DMS79 treated with DMSO at 0.1 percent for 48 hours (cell line): Measurements from ENCODE around the gene DLGAP4.
"Not testable (repeated sequence)": the region's sequence is repeated elsewhere in the genome, so short reads cannot be mapped to it uniquely, and the experiment has no call there.

Source experiments
- DNase-seq: peaks from one replicate; lab custom pipeline; 2025; lab: John Stamatoyannopoulos, UW

Gene DLGAP4

GRCh38 chr20:36499723-36500501, 193.8 kb downstream of the DLGAP4 start:
- DNase-seq, result no peak

GRCh38 chr20:36501367-36502006, 195.3 kb downstream of the DLGAP4 start:
- no peak for DNase-seq

GRCh38 chr20:36504295-36504694, 198.2 kb downstream of the DLGAP4 start:
- DNase-seq, result no peak

- DNase-seq, result no peak
Measured at GRCh38 chr20:36506253-36506652, 200.1 kb downstream of the DLGAP4 start.

DNA sequence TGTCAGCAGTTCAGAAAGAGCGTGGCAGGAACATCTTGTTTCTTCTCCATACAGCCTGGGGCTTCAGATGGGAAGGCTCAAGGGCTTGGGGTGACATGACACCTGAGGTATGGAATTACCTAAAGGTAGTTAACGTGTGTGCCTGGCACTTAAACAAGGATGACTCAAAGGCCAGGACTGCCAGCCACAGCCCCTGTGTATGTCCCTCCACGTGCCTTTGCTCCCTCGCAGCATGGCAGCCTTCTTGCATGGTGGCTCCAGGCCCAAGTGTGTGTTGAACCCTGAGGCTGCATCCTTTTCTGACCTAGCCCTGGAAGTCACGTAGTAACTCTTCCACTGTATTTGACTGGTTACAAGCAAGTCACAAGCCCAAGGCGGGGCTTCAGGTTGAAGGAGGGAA, 201.6 kb downstream of the DLGAP4 start:
- DNase-seq, result no peak

DNA sequence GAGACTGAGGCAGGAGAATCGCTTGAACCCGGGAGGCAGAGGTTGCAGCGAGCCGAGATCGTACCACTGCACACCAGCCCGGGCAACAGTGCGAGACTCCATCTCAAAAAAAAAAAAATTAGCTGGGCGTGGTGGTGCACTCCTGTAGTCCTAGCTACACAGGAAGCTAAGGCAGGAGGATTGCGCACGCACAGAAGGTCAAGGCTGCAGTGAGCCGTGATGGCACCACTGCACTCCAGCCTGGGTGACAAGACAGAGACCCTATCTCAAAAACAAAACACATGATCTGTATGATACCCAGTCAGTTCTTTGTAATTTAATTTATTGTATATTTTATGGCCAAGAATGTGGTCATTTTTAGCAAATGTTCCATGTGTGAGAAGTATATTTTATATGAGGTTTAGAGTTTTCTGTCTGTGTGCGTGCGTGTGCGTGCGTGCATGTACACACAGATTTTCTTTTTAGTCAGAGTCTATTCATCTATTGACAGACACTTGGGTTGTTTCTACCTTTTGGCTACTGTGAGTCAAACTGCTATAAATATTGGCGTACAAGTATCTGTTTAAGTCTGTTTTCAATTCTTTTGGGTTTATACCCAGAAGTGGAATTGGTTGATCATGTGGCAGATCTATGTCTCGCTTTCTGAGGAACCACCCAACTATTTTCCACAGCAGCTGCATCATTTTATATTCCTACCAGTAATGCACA, 213.0 kb downstream of the DLGAP4 start:
- no peak for DNase-seq

GRCh38 chr20:36519944-36520343, 213.8 kb downstream of the DLGAP4 start:
- DNase-seq, result peak; percentile 7

DNA sequence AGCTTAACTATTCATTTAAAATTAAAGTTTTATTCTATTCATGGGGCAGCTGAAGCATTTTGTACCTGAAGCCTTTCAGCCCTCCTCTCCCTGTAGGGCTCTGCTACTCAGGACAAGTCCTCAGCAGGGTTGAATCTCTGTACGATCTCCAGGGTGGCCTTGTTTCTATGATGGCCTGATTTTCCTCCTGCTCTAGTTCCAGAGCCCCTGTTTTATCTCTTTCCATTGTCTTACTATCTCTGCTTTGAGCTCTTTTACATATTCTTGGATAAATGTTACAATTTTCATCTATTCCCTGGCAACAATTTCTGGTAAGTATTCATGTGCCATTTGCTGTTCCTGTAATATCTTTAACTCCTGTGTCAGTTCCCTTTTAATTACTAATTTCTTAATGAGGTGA, 215.4 kb downstream of the DLGAP4 start:
- no peak for DNase-seq

- not testable (repeated sequence) for DNase-seq
Measured at GRCh38 chr20:36522412-36522811, 216.3 kb downstream of the DLGAP4 start.

DNA sequence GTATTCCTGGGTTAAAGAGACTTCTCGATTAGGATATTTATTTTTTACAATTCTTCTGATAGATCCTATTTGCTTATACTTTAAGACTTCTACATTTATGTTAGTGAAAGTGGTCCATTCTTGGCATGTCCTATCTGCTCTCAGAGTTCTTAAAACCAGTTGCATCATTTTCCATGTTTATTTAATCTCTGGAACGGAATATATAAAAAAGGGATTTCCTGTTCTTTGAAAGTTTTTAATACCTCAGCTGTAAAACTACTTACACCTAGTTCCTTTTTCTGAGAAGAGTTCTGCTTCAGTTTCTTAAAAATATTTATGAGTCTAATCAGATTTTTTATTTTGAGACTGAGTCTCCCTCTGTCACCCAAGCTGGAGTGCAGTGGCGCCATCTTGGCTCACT, 217.2 kb downstream of the DLGAP4 start:
- no peak for DNase-seq

DNA sequence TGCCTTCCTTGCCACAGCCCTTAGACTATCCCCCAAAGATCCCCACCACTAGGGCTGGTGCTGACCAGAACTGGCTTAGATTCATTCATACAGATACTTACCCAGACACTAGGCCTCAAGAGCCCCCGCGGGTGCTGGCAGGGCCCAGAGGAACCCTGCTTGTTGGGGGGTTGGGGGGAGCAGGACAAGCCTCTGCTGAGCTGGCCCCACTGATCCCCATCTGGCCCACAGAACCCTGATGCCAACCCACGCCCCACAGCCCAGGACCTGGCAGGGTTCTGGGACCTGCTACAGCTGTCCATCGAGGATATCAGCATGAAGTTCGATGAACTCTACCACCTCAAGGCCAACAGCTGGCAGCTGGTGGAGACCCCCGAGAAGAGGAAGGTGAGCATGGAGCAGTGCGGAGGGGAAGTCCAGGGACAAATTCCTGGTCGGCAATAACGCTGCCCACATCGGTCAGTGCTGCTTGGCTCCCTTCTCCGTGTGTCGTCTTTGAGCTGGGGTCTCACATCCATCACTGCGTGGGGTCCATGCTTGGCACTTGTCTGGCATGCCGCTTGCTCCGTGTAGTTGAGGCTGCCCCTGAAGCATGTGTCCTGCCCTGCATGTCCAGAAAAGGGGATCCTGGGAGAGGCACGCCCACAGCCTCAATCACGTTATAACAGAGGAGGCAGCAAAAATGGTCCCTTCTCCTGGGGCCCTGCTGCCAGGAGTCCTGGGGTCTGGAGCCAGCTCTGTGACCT, 219.7 kb downstream of the DLGAP4 start:
- DNase-seq, result no peak

- no peak for DNase-seq
Measured at GRCh38 chr20:36526521-36527011, 220.4 kb downstream of the DLGAP4 start.

DNA sequence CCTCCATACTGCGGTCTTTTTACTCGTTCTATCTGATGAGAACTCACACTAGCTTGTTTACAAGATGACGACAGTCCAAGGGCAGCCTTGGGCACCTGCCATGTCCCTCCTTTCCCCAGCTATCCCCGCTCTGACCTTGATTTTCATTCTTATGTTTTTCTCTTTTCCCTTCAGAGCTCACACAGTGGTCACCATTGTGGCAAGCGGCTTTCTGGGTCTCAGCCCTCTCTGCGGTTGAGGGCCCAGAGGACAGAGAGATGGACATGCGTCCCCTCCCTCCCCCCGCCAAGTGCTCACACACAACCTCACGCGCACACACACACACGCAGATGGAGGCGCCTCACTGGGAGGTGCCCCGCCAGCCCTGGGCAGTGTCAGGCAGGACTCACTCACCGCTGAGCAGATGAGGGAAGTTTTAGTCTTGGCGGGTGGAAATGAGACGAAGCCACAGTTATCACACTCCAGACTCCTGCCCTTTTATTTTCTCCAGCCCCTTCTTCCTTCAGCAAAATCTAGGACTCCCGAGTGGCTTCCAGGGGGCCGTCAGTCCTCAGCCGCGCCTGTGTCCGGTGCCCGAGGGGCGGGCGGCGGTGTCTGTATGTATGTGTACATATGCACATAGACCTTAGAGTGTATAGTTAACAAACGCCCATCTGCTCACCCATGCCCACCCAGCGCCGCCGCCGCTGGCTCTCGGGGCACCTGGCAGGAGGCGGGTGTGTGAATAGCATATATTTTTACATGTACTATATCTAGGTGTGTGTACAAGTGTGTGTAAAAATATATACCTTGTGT, 221.4 kb downstream of the DLGAP4 start:
- DNase-seq, result no peak

- no peak for DNase-seq
Measured at GRCh38 chr20:36528176-36528874, 222.2 kb downstream of the DLGAP4 start.

DNA sequence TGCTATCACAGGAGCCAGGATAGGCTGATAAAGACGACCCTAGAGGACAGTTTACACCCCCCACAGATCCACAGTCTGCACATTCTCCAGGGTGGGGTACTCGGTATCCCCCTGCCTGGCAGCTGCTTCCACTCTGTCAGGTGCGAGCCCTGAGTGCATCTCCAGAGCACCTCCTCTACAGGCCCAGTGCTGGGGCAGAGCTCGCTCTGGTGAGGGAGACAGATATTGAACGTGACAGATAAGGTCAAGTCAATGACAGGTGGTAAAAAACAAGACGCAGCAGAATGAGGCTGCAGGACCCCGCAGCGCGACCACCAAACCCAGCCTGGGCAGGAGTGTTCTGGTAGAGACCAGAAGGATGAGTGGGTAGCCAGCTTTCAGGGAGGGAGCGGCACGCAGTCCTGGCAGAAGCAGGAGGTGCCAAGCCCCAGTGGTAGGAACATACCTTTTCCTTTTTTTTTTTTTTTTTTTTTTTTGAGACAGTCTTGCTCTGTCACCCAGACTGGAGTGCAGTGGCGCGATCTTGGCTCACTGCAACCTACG, 222.8 kb downstream of the DLGAP4 start:
- no peak for DNase-seq

DNA sequence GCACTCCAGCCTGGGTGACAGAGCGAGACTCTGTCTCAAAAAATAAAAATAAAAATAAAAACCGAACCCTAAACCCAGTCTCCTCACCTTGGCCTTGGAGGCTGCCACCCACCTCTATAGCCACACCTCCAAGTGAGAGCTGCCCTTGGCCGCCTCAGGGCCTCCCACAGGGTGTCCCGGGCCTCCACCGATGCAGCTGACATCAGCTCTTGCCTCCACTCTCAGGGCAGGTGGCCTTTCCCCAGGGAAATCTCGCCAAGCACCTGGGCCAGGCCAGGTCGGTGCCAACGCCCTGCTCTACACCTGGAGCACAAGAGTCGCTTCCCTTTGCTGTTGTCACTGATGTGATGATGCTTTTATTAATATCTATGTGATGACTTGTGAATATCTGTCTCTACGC, 226.2 kb downstream of the DLGAP4 start:
- DNase-seq, result peak; percentile 12

DNA sequence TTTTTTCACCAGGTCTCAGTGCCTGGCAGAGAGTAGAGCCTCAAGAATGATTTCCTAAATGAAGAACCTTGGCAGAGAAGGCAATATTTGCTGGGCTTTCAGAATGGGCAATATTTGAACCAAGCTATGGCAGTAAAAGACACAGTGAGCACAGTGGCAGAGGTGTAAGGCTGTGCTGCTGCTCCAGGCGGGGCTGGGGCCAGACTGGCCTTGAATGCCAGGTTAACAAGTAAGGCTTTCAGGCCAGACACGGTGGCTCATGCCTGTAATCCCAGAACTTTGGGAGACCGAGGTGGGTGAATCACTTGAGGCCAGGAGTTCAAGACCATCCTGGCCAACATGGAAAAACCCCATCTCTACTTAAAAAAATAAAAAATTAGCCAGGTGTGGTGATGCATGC, 226.7 kb downstream of the DLGAP4 start:
- no peak for DNase-seq

DNA sequence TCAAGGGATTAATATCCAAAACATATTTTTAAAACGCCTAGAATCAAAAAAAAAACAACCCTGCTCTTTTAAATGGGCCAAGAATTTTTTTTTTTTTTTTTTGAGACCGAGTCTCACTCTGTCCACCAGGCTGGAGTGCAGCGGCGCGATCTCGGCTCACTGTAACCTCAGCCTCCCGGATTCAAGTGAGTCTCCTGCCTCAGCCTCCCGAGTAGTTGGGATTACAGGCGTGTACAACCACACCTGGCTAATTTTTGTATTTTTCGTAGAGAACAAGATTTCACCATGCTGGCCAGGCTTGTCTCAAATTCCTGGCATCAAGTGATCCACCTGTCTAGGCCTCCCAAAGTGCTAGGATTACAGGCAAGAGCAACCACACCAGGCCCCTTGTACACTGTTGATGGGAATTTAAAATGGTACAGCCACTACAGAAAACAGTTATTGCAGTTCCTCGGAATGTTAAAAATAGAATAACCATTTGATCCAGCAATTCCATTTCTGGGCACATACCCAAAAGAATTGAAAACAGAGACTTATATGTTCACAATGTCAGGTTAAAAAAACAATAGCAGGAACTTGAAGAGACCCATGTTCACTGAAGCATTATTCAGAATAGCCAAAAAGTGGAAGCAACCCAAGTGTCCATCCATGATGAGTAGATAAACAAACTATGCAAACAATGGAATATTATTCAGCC, 232.0 kb downstream of the DLGAP4 start:
- DNase-seq, result no peak

GRCh38 chr20:36540551-36541211, 234.5 kb downstream of the DLGAP4 start:
- DNase-seq, result no peak
